ENCODE measurements around the gene RCBTB2. TPM values are rescaled to one million over a fixed set of nuclear protein-coding genes. Genes with fewer than 3 reads are reported as not detected.

RCBTB2 gene
- total and polyA plus RNA-seq, 2 donors (not counting 3 experiments of a cell fraction or from before 2014, with no cell fraction given): 10.7 to 12.6 TPM

DNA sequence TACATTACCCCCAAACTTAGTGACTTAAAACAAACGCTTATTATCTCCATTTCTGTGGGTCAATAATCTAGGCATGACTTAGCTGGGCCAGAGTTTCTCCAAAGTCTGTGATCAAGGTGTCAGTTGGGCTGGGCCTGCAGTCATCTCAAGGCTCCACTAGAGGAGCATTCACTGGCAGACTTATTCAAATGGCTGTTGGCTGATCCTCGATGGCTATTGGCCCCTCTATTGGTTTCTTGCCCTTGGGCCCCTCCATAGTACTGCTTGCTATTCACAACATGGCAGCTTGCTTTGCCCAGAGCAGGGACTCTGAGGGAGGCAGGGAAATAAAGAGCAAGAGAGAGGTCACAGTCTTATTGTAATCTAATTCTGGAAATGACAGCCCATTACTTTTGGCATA, 57.6 kb downstream of the RCBTB2 start:
- Histone ChIP-seq H3K9me1 (replicated peaks; ENCODE audit: control insufficient read depth, extremely low read depth, insufficient read depth, low read length) (no peaks in the 10 kb centered on the region), H3K4me1 (ENCODE audit: control insufficient read depth, extremely low read depth, insufficient read depth, low read length) (peaks cover 10% of the 10 kb centered on the region), H3K4me3 (replicated peaks in 1 of 3; ENCODE audit: insufficient read depth in 1 of 3, low read depth in 1 of 3, low read length in 3 of 3) (no peak overlapping the region), H2AFZ (ENCODE audit: low read depth, low read length) (no peak overlapping the region), H3K27me3 (ENCODE audit: control insufficient read depth in 2 of 2, insufficient read depth in 2 of 2, low read length in 2 of 2) (no peaks in the 10 kb centered on the region), H4K20me1 (replicated peaks; ENCODE audit: control insufficient read depth, extremely low read depth, insufficient read depth, low read length) (no peaks in the 10 kb centered on the region), H3K9ac (replicated peaks; ENCODE audit: extremely low read depth, insufficient read depth, low read length) (no peak overlapping the region), H3K27ac (ENCODE audit: insufficient read depth, low read depth, low read length) (no peak overlapping the region), H3K79me2 (ENCODE audit: control insufficient read depth, insufficient read depth, low read length) (no peaks in the 10 kb centered on the region), H3K36me3 (ENCODE audit: control insufficient read depth in 2 of 2, extremely low read depth in 1 of 2, insufficient read depth in 2 of 2, low read length in 2 of 2) (no peaks in the 10 kb centered on the region), H3K9me3 (replicated peaks; ENCODE audit: control insufficient read depth, insufficient read depth, low read length) (no peaks in the 10 kb centered on the region), H3K4me2 (ENCODE audit: insufficient read depth, low read length) (no peak overlapping the region)
- BruUV-seq (replicated peaks): no TSS peak
- intact Hi-C loops (cut with micrococcal nuclease): no loop called here
- CTCF ChIA-PET: interaction anchor here (1.2 kb wide), 1 partner anchor 105 kb away, joined by 5 read pairs; no protein-coding TSS in a partner anchor
- POLR2A ChIA-PET: no interaction called here
- TF ChIP-seq FOS (IDR thresholded peaks at IDR 0.05; ENCODE audit: borderline replicate concordance, insufficient read depth, low read length) (no peak), EZH2 (IDR thresholded peaks at IDR 0.05; ENCODE audit: borderline replicate concordance, low read depth, low read length, severe bottlenecking) (no peak)
- TF ChIP-seq, protein P1, sequence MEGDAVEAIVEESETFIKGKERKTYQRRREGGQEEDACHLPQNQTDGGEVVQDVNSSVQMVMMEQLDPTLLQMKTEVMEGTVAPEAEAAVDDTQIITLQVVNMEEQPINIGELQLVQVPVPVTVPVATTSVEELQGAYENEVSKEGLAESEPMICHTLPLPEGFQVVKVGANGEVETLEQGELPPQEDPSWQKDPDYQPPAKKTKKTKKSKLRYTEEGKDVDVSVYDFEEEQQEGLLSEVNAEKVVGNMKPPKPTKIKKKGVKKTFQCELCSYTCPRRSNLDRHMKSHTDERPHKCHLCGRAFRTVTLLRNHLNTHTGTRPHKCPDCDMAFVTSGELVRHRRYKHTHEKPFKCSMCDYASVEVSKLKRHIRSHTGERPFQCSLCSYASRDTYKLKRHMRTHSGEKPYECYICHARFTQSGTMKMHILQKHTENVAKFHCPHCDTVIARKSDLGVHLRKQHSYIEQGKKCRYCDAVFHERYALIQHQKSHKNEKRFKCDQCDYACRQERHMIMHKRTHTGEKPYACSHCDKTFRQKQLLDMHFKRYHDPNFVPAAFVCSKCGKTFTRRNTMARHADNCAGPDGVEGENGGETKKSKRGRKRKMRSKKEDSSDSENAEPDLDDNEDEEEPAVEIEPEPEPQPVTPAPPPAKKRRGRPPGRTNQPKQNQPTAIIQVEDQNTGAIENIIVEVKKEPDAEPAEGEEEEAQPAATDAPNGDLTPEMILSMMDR (IDR thresholded peaks at IDR 0.05; ENCODE audit: extremely low read depth in 1 of 2, insufficient read depth in 1 of 2, low read depth in 1 of 2, low read length in 2 of 2): no peak
- FAIRE-seq (no peak), DNase-seq (ENCODE audit: low read depth, low spot score) (no peak)
- dilution Hi-C loops (cut with MboI; ENCODE audit: extremely low pct_ligation_motif_present, low sequenced_read_pairs): no loop called here

DNA sequence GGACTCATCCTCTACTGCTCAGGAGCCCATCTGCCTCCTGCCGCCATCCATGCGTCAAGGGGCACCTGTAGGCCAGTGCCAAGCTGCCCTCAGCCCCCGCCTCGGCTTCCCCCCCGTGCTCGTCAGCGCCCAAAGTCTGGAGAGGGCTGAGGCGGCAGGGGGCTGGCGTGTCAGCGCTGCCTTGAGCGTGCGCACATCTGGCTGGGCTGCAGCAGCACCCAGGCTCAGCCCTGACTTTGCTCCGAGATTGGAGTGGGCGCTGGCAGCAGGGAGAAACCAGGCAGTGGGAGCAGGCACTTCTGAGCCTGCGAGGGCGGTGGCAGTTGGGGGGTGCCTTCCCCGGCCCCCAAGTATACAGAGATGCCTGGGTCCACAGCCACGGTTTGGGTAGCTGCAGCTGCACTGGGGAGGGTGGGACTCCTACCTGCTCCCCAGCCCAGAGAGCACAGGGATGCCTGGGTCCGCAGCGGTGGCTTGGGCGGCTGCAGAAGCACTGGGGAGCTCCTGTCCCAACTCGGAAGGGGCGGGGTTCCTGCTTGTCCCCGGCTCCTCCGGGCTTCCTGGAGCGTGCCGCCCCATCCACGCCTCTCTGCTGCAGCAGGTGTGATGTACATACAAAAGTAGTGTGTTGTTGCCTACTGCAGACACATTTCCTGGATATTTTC, 75.2 kb downstream of the RCBTB2 start:
- no peaks in the 10 kb centered on the region for H3K9me1 ChIP-seq (replicated peaks; ENCODE audit: control insufficient read depth, extremely low read depth, insufficient read depth, low read length)
- dilution Hi-C loops (cut with MboI; ENCODE audit: extremely low pct_ligation_motif_present, low sequenced_read_pairs): no loop called here
- CTCF ChIA-PET: interaction anchor here (1.1 kb wide), 1 partner anchor 43 kb away, joined by 3 read pairs; no protein-coding TSS in a partner anchor

More for the DNA sequence above, 75.2 kb downstream of the RCBTB2 start:
- peaks cover 7% of the 10 kb centered on the region for H3K4me1 ChIP-seq (ENCODE audit: control insufficient read depth, extremely low read depth, insufficient read depth, low read length)
- POLR2A ChIA-PET: no interaction called here
- peaks cover 5 to 9% of the 10 kb centered on the region in 2 experiments for H3K36me3 ChIP-seq (ENCODE audit: control insufficient read depth in 2 of 2, extremely low read depth in 1 of 2, insufficient read depth in 2 of 2, low read length in 2 of 2)
- intact Hi-C loops (cut with micrococcal nuclease): no loop called here
- no peaks in the 10 kb centered on the region for H3K9me3 ChIP-seq (replicated peaks; ENCODE audit: control insufficient read depth, insufficient read depth, low read length)
- DNase-seq (ENCODE audit: low read depth, low spot score): no peak
- no peak overlapping the region for H3K27ac ChIP-seq (ENCODE audit: insufficient read depth, low read depth, low read length)
- FAIRE-seq: no peak
- H3K9ac ChIP-seq (replicated peaks; ENCODE audit: extremely low read depth, insufficient read depth, low read length): no peak overlapping the region
- H3K79me2 ChIP-seq (ENCODE audit: control insufficient read depth, insufficient read depth, low read length): no peaks in the 10 kb centered on the region
- H3K27me3 ChIP-seq (ENCODE audit: control insufficient read depth in 2 of 2, insufficient read depth in 2 of 2, low read length in 2 of 2): no peaks in the 10 kb centered on the region
- H3K4me3 ChIP-seq (replicated peaks in 1 of 3; ENCODE audit: insufficient read depth in 1 of 3, low read depth in 1 of 3, low read length in 3 of 3): no peak overlapping the region
- no peak overlapping the region for H2AFZ ChIP-seq (ENCODE audit: low read depth, low read length)
- H4K20me1 ChIP-seq (replicated peaks; ENCODE audit: control insufficient read depth, extremely low read depth, insufficient read depth, low read length): no peaks in the 10 kb centered on the region
- TF ChIP-seq POLR2A (IDR thresholded peaks at IDR 0.05; ENCODE audit: low read depth, low read length) (no peak), JUN (IDR thresholded peaks at IDR 0.05; ENCODE audit: borderline replicate concordance, insufficient read depth, insufficient read length, low read depth) (no peak), POLR2AphosphoS5 (IDR thresholded peaks at IDR 0.05; ENCODE audit: insufficient read depth, low read depth, low read length) (no peak), FOS (IDR thresholded peaks at IDR 0.05; ENCODE audit: borderline replicate concordance, insufficient read depth, low read length) (no peak)
- TF ChIP-seq, protein P1 (IDR thresholded peaks at IDR 0.05; ENCODE audit: extremely low read depth in 1 of 2, insufficient read depth in 1 of 2, low read depth in 1 of 2, low read length in 2 of 2): no peak
- BruUV-seq (replicated peaks): no TSS peak
- no peak overlapping the region for H3K4me2 ChIP-seq (ENCODE audit: insufficient read depth, low read length)

Measured in endothelial cell of umbilical vein (primary cell).